Measurements from ENCODE around the gene CPHXL.

GRCh38 chr16:75676909-75677308, 49.4 kb downstream of the CPHXL start, which contains the start of gene CPHXL2:
- TF ChIP-seq CTCF (IDR thresholded peaks at IDR 0.05) = no peak
- TF ChIP-seq POLR2A (IDR thresholded peaks at IDR 0.05) = no peak
